ENCODE results near the gene MBD4. TPM values are rescaled to one million over a fixed set of nuclear protein-coding genes. Genes with fewer than 3 reads are reported as not detected.

The MBD4 gene
- total RNA-seq, 1 experiment from 2014 or later, result 15.7 TPM

DNA sequence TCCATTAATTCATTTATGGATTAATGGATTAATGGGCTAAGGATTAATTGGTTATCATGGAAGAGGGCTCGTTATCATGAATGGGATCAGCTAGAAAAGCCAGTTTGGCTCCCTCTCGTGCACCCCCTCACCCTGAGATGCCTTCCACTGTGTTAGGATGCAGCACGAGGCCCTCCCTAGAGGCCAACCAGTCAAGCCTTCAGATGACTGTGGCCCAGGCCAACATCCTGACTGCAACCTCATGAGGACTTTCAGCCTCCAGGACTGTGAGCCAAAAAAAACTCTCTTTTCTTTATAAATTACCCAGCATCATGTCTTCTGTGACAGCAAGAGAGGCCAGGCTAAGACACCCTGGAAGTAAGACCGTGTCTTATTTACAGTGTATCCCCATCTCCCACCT lies 20.3 kb downstream of the MBD4 start:
- no peaks in the 10 kb centered on the region for H3K36me3 ChIP-seq (ENCODE audit: control insufficient read depth in 1 of 2, insufficient read depth in 2 of 2, low read length in 2 of 2)
- ATAC-seq, result no peak
- no peak overlapping the region for H3K4me2 ChIP-seq (ENCODE audit: low read length)
- no peaks in the 10 kb centered on the region for H3K27me3 ChIP-seq (ENCODE audit: insufficient read depth, low read length)
- no TSS peak for BruUV-seq (replicated peaks)
- DNase-seq (ENCODE audit: low read depth, low spot score), result no peak
- ChIA-PET RAD21 (ENCODE audit: low non-redundant PET in 1 of 2, low total read pairs in 2 of 2, uncharacterized antibody in 2 of 2, unreplicated experiment in 2 of 2) (no interaction called here), POLR2A (interaction anchor here (0.6 kb wide), 1 partner anchor 1265 kb away, joined by 3 read pairs; no protein-coding TSS in a partner anchor), CTCF (no interaction called here)
- H3K79me2 ChIP-seq (ENCODE audit: insufficient read depth, low read length), result no peaks in the 10 kb centered on the region
- no peaks in the 10 kb centered on the region for H3K9me3 ChIP-seq (ENCODE audit: control insufficient read depth in 1 of 2, insufficient read depth in 1 of 2, low read depth in 1 of 2, low read length in 2 of 2)
- H3K9me2 ChIP-seq (ENCODE audit: insufficient read depth), result no peaks in the 10 kb centered on the region
- no peak overlapping the region for H2AFZ ChIP-seq (ENCODE audit: low read depth, low read length, poor library complexity, severe bottlenecking)
- H4K20me1 ChIP-seq (ENCODE audit: insufficient read depth), result no peaks in the 10 kb centered on the region
- H3K4me1 ChIP-seq (ENCODE audit: control insufficient read depth in 1 of 2, insufficient read depth in 2 of 2, low read length in 2 of 2), result peaks cover 0 to 6% of the 10 kb centered on the region in 2 experiments; a peak in 2 of 4 replicates
- no peak overlapping the region for H3K27ac ChIP-seq (ENCODE audit: low read depth, low read length)
- no peak for TF ChIP-seq SIN3A (IDR thresholded peaks at IDR 0.05; ENCODE audit: low read depth)
- TF ChIP-seq ZFX (IDR thresholded peaks at IDR 0.05), result no peak
- TF ChIP-seq, protein P1, sequence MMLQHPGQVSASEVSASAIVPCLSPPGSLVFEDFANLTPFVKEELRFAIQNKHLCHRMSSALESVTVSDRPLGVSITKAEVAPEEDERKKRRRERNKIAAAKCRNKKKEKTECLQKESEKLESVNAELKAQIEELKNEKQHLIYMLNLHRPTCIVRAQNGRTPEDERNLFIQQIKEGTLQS (IDR thresholded peaks at IDR 0.05), result no peak
- TF ChIP-seq FOSL1 (IDR thresholded peaks at IDR 0.05; ENCODE audit: low read depth), result no peak
- no peak for TF ChIP-seq ELF1 (IDR thresholded peaks at IDR 0.05; ENCODE audit: borderline replicate concordance, low read depth)
- no peak for TF ChIP-seq CEBPB (IDR thresholded peaks at IDR 0.05; ENCODE audit: low read depth)
- no peak overlapping the region for H3K4me3 ChIP-seq (replicated peaks in 1 of 2; ENCODE audit: low read depth in 1 of 2, low read length in 2 of 2)
- no peak overlapping the region for H3K9ac ChIP-seq (ENCODE audit: low read length)
- intact Hi-C loops (cut with micrococcal nuclease), result no loop called here

DNA sequence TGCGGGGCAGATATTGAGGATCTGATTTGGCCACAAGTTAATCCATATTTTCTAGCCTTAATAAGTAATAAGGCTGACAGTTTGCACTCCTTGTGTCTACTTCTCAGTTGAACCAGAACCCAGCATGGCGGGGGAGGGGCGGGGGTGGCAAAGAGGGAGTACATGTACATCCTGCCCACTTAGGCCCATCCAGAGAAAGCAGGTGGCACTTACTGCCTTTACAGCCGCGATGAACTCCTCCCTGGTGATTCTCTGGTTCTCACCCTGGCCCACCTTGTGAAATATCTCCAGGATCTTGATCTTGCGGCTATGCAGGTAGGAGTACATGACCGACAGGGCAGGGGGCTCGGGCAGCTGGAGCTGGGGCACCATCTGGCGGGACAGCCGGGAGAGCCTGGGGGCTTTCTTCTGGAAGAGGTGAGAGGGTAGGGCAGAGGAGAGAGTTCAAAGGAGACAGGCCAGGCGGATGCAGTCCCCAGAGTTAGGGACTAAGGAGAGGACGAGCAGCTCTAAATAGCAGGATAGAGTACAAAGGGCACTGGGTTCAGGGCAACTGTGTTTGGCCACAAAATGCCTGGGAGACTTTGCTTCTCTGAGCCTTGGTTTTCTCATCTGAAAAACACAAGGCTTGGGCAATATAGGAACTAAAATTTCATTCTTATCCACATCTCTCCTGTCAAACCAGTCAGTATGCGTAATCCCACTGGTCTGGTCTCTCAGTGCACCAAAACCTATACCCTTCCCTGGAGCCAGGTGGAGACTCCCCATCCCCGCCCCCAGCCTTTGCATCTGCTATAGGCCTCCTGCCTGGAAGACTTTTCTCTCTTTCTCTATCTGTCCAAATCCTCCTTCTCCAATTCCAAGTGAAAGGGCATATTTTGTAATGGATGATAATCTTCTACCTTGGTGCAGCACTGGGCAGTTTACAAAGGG lies 21.4 kb downstream of the MBD4 start:
- Histone ChIP-seq H3K9ac (ENCODE audit: low read length) (no peak overlapping the region), H4K20me1 (ENCODE audit: insufficient read depth) (no peaks in the 10 kb centered on the region), H3K9me2 (ENCODE audit: insufficient read depth) (no peaks in the 10 kb centered on the region), H3K36me3 (ENCODE audit: control insufficient read depth in 1 of 2, insufficient read depth in 2 of 2, low read length in 2 of 2) (no peaks in the 10 kb centered on the region), H3K4me1 (ENCODE audit: control insufficient read depth in 1 of 2, insufficient read depth in 2 of 2, low read length in 2 of 2) (peaks cover 0 to 5% of the 10 kb centered on the region in 2 experiments; a peak in 1 of 4 replicates), H3K9me3 (ENCODE audit: control insufficient read depth in 1 of 2, insufficient read depth in 1 of 2, low read depth in 1 of 2, low read length in 2 of 2) (no peaks in the 10 kb centered on the region), H3K4me2 (ENCODE audit: low read length) (no peak overlapping the region), H3K27ac (ENCODE audit: low read depth, low read length) (no peak overlapping the region), H3K79me2 (ENCODE audit: insufficient read depth, low read length) (no peaks in the 10 kb centered on the region), H3K27me3 (ENCODE audit: insufficient read depth, low read length) (peaks cover 3% of the 10 kb centered on the region; the same call in 1 of the 2 replicates), H3K4me3 (replicated peaks in 1 of 2; ENCODE audit: low read depth in 1 of 2, low read length in 2 of 2) (no peak overlapping the region), H2AFZ (ENCODE audit: low read depth, low read length, poor library complexity, severe bottlenecking) (no peak overlapping the region)
- ChIA-PET POLR2A (no interaction called here), CTCF (no interaction called here), RAD21 (ENCODE audit: low non-redundant PET in 1 of 2, low total read pairs in 2 of 2, uncharacterized antibody in 2 of 2, unreplicated experiment in 2 of 2) (no interaction called here)
- ATAC-seq (no peak), DNase-seq (ENCODE audit: low read depth, low spot score) (no peak)
- intact Hi-C loops (cut with micrococcal nuclease), result no loop called here
- no TSS peak for BruUV-seq (replicated peaks)
- TF ChIP-seq YY1 (IDR thresholded peaks at IDR 0.05; ENCODE audit: extremely low read depth, insufficient replicate concordance, low read depth, low read length) (no peak), ZFX (IDR thresholded peaks at IDR 0.05) (no peak), CEBPB (IDR thresholded peaks at IDR 0.05; ENCODE audit: low read depth) (no peak), JUND (IDR thresholded peaks at IDR 0.05) (no peak), CBX3 (IDR thresholded peaks at IDR 0.05; ENCODE audit: low read depth) (no peak), SRF (IDR thresholded peaks at IDR 0.05; ENCODE audit: low read depth) (no peak)
- TF ChIP-seq, protein P2, sequence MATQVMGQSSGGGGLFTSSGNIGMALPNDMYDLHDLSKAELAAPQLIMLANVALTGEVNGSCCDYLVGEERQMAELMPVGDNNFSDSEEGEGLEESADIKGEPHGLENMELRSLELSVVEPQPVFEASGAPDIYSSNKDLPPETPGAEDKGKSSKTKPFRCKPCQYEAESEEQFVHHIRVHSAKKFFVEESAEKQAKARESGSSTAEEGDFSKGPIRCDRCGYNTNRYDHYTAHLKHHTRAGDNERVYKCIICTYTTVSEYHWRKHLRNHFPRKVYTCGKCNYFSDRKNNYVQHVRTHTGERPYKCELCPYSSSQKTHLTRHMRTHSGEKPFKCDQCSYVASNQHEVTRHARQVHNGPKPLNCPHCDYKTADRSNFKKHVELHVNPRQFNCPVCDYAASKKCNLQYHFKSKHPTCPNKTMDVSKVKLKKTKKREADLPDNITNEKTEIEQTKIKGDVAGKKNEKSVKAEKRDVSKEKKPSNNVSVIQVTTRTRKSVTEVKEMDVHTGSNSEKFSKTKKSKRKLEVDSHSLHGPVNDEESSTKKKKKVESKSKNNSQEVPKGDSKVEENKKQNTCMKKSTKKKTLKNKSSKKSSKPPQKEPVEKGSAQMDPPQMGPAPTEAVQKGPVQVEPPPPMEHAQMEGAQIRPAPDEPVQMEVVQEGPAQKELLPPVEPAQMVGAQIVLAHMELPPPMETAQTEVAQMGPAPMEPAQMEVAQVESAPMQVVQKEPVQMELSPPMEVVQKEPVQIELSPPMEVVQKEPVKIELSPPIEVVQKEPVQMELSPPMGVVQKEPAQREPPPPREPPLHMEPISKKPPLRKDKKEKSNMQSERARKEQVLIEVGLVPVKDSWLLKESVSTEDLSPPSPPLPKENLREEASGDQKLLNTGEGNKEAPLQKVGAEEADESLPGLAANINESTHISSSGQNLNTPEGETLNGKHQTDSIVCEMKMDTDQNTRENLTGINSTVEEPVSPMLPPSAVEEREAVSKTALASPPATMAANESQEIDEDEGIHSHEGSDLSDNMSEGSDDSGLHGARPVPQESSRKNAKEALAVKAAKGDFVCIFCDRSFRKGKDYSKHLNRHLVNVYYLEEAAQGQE (IDR thresholded peaks at IDR 0.05; ENCODE audit: low read depth), result no peak
- TF ChIP-seq, protein P3, sequence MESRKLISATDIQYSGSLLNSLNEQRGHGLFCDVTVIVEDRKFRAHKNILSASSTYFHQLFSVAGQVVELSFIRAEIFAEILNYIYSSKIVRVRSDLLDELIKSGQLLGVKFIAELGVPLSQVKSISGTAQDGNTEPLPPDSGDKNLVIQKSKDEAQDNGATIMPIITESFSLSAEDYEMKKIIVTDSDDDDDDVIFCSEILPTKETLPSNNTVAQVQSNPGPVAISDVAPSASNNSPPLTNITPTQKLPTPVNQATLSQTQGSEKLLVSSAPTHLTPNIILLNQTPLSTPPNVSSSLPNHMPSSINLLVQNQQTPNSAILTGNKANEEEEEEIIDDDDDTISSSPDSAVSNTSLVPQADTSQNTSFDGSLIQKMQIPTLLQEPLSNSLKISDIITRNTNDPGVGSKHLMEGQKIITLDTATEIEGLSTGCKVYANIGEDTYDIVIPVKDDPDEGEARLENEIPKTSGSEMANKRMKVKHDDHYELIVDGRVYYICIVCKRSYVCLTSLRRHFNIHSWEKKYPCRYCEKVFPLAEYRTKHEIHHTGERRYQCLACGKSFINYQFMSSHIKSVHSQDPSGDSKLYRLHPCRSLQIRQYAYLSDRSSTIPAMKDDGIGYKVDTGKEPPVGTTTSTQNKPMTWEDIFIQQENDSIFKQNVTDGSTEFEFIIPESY (IDR thresholded peaks at IDR 0.05; ENCODE audit: extremely low read depth, insufficient replicate concordance, low read length), result no peak

Measured in HCT116 (cell line).